Embryonic facial prominence (tissue), 1 donor: Measurements from ENCODE around the gene RSPRY1.

ENCODE experiments used
- DNase-seq: peaks from one replicate; pipeline ENCODE4 v3.0.0-alpha.2; 2016; ENCODE audit errors: extremely low spot score

The RSPRY1 gene

GRCh38 chr16:57224651-57225335 lies 38.7 kb downstream of the RSPRY1 start:
- DNase-seq, result no peak

GRCh38 chr16:57225978-57226377 lies 39.8 kb downstream of the RSPRY1 start:
- no peak for DNase-seq

GRCh38 chr16:57226701-57227621 lies 40.8 kb downstream of the RSPRY1 start:
- DNase-seq, result no peak

GRCh38 chr16:57229079-57229478 lies 43.0 kb downstream of the RSPRY1 start:
- no peak for DNase-seq

- no peak for DNase-seq
These were observed 45.8 kb downstream of the RSPRY1 start for GRCh38 chr16:57231821-57232350.

GRCh38 chr16:57233944-57234706 lies 48.0 kb downstream of the RSPRY1 start:
- DNase-seq, result no peak

GRCh38 chr16:57234707-57235092 lies 48.6 kb downstream of the RSPRY1 start:
- no peak for DNase-seq

- DNase-seq, result no peak
These were observed 49.2 kb downstream of the RSPRY1 start for GRCh38 chr16:57235128-57236021.

GRCh38 chr16:57236022-57236350 lies 49.9 kb downstream of the RSPRY1 start:
- DNase-seq, result no peak

GRCh38 chr16:57238682-57239081 lies 52.6 kb downstream of the RSPRY1 start:
- no peak for DNase-seq

GRCh38 chr16:57239107-57239506 lies 53.0 kb downstream of the RSPRY1 start:
- no peak for DNase-seq

- DNase-seq, result no peak
These were observed 54.7 kb downstream of the RSPRY1 start for GRCh38 chr16:57240851-57241250.

GRCh38 chr16:57242650-57243049 lies 56.5 kb downstream of the RSPRY1 start:
- DNase-seq, result no peak

- DNase-seq, result no peak
These were observed 58.3 kb downstream of the RSPRY1 start for GRCh38 chr16:57244463-57244766.

- DNase-seq, result peak; percentile 93
These were observed 58.8 kb downstream of the RSPRY1 start, which contains the start of gene ARL2BP for GRCh38 chr16:57244767-57245471. Gene ARL2BP (plus strand): TSS chr16:57245259. CDS start chr16:57245368, 109 bp downstream.

- no peak for DNase-seq
These were observed 59.5 kb downstream of the RSPRY1 start for GRCh38 chr16:57245472-57246113.

GRCh38 chr16:57251352-57251751 lies 65.2 kb downstream of the RSPRY1 start:
- no peak for DNase-seq

- no peak for DNase-seq
These were observed 66.1 kb downstream of the RSPRY1 start for GRCh38 chr16:57252148-57252721.

- no peak for DNase-seq
These were observed 67.3 kb downstream of the RSPRY1 start for GRCh38 chr16:57253466-57253865.
